ENCODE measurements around the gene DEFB132.

The DEFB132 gene

GRCh38 chr20:297925-298775 lies 40.6 kb downstream of the DEFB132 start:
- peak; percentile 38 for DNase-seq

GRCh38 chr20:298776-299391 lies 41.4 kb downstream of the DEFB132 start:
- no peak for DNase-seq

- DNase-seq: no peak
These were observed 42.9 kb downstream of the DEFB132 start for GRCh38 chr20:300345-300990.

GRCh38 chr20:301886-302848 lies 44.6 kb downstream of the DEFB132 start:
- DNase-seq: no peak

GRCh38 chr20:305745-306144 lies 48.2 kb downstream of the DEFB132 start:
- no peak for DNase-seq

GRCh38 chr20:308427-309038 lies 51.0 kb downstream of the DEFB132 start:
- DNase-seq: no peak

- no peak for DNase-seq
These were observed 51.8 kb downstream of the DEFB132 start for GRCh38 chr20:309306-309840.

- peak; percentile 69 for DNase-seq
These were observed 52.5 kb downstream of the DEFB132 start for GRCh38 chr20:309841-310644.

- no peak for DNase-seq
These were observed 53.1 kb downstream of the DEFB132 start for GRCh38 chr20:310645-311044.
